Adrenal gland (tissue), 5 donors: Measurements from ENCODE around the gene LCT.

ENCODE experiments used
- POLR2A ChIP-seq, 2 donors: fragments of 450-650 bp; IDR thresholded peaks; one replicate each; pipeline ENCODE4 v1.6.1; 2017; ENCODE audit warnings: antibody characterized with exemption in 2 of 2, mild to moderate bottlenecking in 2 of 2, moderate library complexity in 1 of 2
- TF ChIP-seq, protein P1 (sequence below), 6 experiments: fragments of 450-650 bp in 4 of 6; fragments of 200-600 bp in 2 of 6; sonication (generic) in 1 of 6; IDR thresholded peaks; 1 replicate in 5 of 6; 2 replicates in 1 of 6; pipeline versions ENCODE4 v1.5.1 to v1.8.0; 2016 to 2021; ENCODE audit warnings: antibody characterized with exemption in 6 of 6, mild to moderate bottlenecking in 2 of 6, moderate library complexity in 1 of 6
- donor health status: DM: no; HTN: no; CAD: no.

DNA sequence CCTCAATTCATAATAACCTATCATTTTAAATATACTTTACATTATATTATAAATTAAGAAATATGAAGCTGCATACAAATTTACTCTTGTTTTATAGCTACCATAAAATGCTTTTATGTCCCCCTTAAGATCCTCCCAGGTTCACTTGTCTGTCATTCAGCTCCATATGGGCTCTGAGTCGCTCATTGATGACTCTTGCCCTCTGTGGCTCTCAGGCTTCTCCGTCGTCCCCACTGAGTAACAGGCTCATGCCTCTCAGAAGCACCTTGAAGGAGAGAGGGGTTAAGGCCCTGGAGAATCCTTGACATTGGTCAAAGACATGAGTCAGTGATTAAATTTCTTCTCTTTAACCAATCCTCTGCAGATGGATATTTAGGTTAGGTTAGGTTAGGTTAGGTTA is 45.4 kb upstream of the LCT start:
- TF ChIP-seq, protein P1, sequence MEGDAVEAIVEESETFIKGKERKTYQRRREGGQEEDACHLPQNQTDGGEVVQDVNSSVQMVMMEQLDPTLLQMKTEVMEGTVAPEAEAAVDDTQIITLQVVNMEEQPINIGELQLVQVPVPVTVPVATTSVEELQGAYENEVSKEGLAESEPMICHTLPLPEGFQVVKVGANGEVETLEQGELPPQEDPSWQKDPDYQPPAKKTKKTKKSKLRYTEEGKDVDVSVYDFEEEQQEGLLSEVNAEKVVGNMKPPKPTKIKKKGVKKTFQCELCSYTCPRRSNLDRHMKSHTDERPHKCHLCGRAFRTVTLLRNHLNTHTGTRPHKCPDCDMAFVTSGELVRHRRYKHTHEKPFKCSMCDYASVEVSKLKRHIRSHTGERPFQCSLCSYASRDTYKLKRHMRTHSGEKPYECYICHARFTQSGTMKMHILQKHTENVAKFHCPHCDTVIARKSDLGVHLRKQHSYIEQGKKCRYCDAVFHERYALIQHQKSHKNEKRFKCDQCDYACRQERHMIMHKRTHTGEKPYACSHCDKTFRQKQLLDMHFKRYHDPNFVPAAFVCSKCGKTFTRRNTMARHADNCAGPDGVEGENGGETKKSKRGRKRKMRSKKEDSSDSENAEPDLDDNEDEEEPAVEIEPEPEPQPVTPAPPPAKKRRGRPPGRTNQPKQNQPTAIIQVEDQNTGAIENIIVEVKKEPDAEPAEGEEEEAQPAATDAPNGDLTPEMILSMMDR (IDR thresholded peaks at IDR 0.05) = no peak
- TF ChIP-seq POLR2A (IDR thresholded peaks at IDR 0.05) = no peak
